SU-DHL-6 (cell line): ENCODE data around the gene UBASH3A.

Experiments
- CTCF ChIP-seq: fragments of 200-600 bp; sonication (generic); IDR thresholded peaks from one replicate; pipeline ENCODE4 v1.5.1; 2017; ENCODE audit warnings: antibody characterized with exemption, mild to moderate bottlenecking, low read length, moderate library complexity; ENCODE audit not compliant: insufficient read depth, poor library complexity, severe bottlenecking
- EZH2phosphoT487 ChIP-seq: fragments of 200-600 bp; sonication (generic), shearing (Covaris generic); conservative IDR thresholded peaks from 2 replicates; pipeline ENCODE4 v1.6.1; 2018; ENCODE audit warnings: mild to moderate bottlenecking, antibody characterized with exemption, low read length, moderate library complexity, mixed read lengths

GRCh38 chr21:42382915-42383314 lies 20.8 kb upstream of the UBASH3A start:
- TF ChIP-seq CTCF = no peak
- no peak for TF ChIP-seq EZH2phosphoT487
